COLO668 (cell line): Measurements from ENCODE around the gene AGAP1.
A peak's percentile ranks its signal among the peaks of the same experiment; 100 is the strongest.

Source experiments
- DNase-seq: peaks from one replicate; lab custom pipeline; 2025; ENCODE audit not compliant: unreplicated experiment; lab: John Stamatoyannopoulos, UW

Gene AGAP1

GRCh38 chr2:235493775-235494715, at the start of gene AGAP1:
Gene AGAP1 (plus strand): TSS chr2:235494043.
- DNase-seq: peak; percentile 96

DNA sequence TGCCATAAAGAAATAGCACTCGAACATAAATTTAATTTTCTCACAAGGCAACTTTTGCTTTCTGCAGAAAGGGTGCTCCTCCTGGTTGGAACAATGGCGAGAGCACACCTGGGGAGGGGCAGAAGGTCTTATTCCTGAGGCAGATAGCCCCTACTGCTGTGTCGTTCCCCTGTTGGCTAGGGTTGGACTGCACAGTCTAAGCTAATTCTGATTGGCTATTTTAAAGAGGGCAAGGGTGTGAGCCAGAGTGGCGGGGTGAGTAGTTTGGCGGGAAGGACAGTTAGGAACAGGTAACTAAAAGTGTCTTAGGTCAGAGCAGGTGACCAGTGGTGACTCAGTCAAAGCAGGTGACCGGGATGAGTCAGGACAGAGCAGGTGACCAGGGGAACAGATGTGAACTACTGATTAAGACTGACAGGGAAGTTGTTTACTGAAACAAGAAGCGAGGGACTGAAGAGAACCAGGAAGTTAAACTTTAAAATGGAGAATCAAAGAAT, 49.7 kb upstream of the AGAP1 start:
- DNase-seq: peak; percentile 38

GRCh38 chr2:235445116-235445515, 48.7 kb upstream of the AGAP1 start:
- no peak for DNase-seq

DNA sequence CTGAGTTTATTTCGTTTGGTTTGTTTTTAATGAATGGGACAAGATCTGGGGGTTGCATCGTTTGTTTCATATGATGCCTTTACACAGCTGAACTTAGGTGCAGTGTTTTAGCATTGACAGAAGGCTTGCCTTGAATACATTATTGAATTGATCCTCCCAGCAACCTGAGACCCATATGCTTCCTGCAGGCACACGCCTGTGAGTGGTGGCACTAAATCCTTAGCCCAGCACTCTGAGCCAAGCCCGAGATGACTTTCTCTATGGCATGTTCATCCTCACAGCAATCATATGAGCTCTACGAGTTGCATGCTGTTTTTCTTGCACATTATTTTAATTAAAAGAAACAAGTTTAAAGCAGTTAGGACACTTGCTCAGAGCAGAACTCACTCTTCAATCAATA, 47.8 kb upstream of the AGAP1 start:
- DNase-seq: no peak

DNA sequence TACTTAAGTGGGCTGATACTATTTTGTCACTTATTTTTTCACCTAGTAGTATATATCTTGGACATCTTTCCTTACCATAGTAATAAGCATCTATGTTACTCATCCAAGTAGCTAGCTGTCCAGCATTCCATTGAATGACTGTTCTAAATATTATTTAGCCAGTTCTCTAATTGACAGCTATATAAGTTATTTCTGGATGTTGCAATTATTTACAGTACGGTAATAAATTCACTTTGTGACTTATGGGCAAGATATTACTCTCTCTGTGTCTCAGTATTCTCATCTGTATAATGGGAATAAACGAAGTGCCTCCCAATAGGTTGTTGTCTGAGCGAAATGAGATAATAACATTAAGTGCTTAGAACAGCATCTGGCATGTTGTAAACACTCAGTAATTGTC, 46.6 kb upstream of the AGAP1 start:
- no peak for DNase-seq

DNA sequence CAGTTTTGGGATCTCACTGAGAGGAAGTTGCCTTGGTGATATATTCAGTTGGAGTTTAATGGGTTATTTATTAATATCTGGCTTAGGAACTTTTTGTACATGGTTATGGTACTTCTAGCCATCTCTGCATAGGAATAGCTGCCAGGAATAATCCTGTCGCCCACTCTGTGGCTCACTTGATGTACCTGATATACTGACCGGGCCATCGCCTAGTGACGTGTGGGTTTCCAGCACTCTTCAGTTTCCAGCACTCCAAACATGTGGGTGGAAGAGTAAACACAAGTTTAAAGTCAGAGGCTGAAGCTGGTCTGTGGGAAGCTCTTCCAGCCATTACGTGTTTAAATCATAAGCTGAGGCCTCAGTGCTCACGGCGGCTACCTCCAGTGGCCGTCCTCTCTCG, 44.3 kb upstream of the AGAP1 start:
- no peak for DNase-seq

DNA sequence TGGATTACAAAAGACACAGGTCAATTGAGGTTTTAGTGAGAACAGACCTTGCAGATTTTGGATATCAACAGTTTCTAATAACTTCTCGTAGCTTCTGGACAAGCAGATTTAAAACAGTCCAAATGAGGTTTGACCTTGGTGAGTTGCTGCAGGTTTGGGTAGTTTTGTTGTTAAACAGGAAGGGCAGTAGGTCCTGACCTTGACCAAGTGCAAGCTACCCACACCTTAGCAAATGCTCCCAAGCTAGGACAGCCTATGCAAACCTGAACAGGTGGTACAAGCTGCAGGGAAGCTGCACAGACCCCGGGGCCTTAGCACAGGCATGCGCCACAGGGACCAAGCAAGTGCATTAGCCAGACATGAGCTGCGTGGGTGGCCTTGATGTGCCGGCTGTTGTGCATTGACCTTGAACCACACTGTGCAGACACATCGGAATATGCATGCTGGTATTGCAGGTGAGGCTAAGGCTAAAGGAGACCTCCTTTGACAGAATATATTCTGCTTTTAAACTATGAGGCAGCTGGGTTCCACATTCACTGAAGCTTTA, 40.2 kb upstream of the AGAP1 start:
- DNase-seq: no peak

DNA sequence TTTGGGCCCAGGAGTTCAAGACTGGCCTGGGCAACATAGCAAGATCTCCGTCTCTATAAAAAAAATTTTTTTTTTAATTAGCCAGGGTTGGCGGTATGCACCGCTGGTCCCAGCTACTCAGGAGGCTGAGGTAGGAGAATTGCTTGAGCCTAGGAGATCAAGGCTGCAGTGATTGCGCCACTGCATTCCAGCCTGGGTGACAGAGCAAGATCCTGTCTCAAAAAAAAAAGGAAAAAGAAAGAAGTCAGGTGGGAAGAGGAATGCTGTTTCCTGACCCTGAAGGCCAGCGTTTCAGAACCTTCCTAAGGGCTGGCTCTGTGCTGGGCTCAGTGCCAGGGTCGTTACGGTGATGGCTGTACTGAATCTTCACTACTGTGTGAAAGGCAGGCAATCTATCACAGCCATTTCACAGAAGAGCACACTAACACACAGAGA, 35.0 kb upstream of the AGAP1 start:
- DNase-seq: peak; percentile 28

DNA sequence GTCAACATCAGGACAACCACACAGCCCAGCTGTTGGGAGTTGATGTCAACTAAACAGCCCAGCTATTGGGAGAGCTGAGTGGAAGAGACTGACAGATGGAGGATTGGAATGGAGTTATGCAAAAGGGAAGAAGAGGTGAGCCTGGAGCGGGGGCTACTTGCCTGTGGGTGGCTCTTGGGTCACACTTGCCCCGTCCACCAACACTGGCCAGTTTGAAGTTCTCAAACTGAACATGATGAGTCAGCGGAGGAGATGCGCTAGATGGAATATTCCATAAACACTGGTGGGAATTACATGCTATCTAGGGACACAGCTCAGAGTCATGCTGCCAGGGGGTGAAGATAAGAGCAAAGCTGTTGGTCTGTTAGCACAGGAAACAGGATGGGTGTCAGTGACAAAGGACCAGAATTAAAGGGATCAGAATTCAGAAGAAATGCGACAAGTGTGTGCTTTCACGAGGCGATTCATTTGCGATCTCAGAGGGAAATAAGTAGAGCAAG, 33.2 kb upstream of the AGAP1 start:
- DNase-seq: no peak

DNA sequence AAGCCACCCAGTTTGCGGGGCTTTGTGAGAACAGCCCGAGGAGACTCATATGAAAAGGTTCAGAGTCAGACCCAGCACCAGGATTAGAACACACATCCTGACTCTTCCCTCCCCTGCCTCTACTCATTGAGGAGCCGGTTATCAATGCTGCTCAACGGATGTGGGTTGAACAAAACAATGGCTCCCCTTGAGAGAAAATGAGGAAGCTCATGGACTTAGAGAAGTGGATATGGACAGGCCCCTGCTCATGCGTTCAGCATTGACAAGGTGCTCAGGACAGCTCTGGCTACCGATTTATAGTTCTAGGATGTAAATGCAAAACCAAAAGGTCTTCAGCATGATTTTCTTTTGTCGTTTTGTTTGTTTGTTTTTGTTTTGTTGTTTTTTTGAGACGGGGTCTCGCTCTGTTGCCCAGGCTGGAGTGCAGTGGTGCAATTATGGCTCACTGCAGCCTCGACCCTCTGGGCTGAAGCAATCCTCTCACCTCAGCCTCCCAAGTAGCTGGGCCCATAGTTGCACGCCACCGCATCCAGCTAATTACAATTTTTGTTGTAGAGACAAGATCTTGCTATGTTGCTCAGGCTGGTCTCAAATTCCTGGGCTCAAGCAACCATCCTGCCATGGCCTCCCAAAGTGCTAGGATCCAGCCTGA, 32.0 kb upstream of the AGAP1 start:
- DNase-seq: no peak

- no peak for DNase-seq
Measured at GRCh38 chr2:235462415-235462790, 31.4 kb upstream of the AGAP1 start.

DNA sequence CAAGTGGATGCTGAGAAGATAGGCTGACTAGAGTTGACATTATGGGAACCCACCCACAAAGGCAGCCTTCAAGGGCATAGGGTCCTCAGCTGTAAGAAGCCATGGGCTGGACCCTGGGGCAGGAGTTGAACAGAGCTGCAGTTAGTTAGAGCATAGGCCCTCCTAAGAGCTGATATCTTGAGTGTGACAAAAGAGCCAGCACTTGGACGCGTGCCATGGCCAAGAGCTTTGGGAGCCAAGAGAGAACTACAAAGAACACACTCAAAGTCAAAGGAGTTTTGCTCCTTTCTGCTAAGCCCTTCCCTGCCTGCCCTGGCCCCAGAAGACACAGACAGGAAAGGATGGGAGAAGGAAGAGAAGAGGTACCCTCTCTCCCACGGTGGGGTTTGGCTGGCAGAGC, 29.9 kb upstream of the AGAP1 start:
- no peak for DNase-seq

GRCh38 chr2:235467588-235467987, 26.3 kb upstream of the AGAP1 start:
- DNase-seq: no peak

DNA sequence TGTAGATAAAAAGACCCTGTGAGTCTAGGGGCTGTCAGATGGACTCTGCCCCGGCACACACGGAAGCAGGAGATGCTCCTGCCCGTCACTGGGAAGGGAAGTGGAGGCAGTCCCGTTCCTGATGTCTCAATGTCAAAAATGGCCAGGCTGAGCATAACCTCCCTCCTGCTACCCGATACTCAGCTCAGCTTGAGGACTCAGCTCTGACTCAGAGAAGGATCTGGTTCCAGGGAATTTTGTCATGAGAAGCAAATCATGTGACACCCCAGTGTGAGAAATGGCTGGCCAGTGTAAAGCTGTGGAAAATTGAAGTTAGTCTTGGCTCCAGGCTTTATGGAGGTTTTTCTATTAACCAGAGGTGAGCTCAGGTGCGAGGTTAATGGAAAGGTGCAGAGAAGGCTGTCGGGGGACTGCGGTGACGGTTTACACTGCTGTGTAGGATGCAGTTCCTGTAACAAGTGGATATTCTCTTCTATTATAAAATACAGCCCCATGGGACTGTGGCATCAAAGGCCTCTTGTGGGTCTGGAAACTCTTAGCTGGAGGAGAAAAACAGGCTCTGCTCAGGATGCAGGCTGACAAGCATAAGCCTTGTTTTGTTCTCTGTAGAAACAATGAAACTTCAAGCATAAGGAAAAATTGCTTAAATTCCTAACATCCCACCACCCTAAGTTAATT, 24.7 kb upstream of the AGAP1 start:
- DNase-seq: peak; percentile 46

- DNase-seq: no peak
Measured at GRCh38 chr2:235471186-235471747, 22.6 kb upstream of the AGAP1 start.

GRCh38 chr2:235472443-235472842, 21.4 kb upstream of the AGAP1 start:
- DNase-seq: no peak

- no peak for DNase-seq
Measured at GRCh38 chr2:235478609-235479008, 15.2 kb upstream of the AGAP1 start.

DNA sequence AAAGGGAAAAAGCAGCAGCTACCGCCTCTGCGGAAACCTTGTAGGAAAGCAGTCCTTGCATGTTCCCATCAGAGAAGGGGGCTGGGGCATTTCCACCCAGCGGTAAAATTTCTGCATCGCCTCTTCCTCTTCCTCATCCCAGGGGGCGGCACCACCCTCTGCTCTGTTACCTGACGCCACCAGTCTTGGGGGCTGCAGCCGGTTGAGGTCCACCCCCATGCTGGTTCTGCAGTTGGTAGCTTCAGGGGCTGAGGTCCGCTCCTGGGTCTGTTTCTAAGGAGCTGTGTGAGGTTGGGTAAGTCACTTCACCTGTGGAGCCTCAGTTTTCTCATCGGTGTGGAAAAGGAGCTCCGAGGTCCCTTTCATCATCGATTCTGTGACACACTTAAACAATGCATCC, 14.2 kb upstream of the AGAP1 start:
- no peak for DNase-seq

DNA sequence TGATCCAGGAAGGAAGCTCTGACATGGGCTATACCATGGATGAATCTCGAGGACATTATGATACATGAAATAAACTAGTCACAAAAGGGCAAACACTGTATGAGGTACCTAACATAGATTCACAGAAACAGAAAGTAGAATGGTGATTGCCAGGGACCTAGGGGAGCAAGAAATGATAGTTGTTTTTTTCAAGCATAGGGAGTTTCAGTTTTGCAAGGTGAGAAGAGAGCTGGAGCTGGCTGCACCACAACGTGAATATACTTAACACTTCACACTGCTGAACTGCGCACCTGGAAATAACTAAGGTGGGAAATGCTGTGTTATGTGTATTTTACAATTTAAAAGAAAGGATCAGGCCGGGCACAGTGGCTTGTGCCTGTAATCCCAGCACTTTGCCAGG, 13.2 kb upstream of the AGAP1 start:
- DNase-seq: no peak

DNA sequence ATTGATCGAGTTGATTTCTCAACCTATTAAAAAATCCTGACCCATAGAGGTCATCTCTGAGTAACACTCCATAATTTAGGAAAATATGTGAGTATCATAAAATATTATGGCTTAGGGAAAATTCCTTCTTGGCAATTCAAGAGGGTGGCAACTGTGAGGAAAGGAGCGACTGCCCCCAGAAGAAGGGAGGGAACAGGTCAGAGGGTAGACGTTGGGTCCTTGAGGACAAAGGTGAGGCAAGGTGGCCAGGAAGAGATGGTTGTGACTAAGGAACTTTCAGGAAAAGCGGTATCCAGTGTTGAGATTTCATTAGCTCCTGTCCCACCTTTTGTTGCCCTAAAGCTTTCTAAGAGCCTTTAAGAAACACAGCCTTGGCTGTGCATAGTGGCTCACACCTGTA, 10.5 kb upstream of the AGAP1 start:
- DNase-seq: no peak

DNA sequence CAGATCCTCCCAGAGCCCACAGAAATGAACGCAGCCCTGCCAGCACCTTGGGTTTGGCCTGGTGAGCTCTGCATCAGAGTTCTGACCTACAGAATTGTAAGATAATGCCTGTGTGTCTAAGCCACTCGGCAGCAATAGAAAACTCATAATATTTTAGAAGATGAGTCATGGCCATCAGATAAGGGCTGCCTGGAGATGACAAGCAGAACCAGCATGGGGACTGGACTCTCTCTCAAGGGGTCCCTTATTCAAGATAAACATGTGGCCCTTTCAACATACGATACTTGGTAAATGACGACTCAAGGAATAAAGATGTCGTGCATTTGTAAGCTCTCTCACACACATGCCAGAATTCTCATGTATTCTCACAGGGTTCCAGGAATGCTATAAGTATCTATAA, 8.5 kb upstream of the AGAP1 start:
- DNase-seq: no peak
